Mesothelial cell of epicardium (in vitro differentiated cells): ENCODE results near the gene SLX4IP. TPM values are rescaled to one million over a fixed set of nuclear protein-coding genes. Genes with fewer than 3 reads are reported as not detected.

Experiments used
- DNase-seq, 2 experiments: peaks; one replicate each; pipeline ENCODE4 v3.0.0; 2021; ENCODE audit warnings: low spot score in 2 of 2; ENCODE audit not compliant: unreplicated experiment in 2 of 2
- H3K27ac Mint-ChIP-seq: 2 replicates; pipeline ENCODE4 v1.8.0; 2021; ENCODE audit warnings: mixed read lengths
- H3K27me3 Mint-ChIP-seq: 2 replicates; pipeline ENCODE4 v1.8.0; 2021; ENCODE audit warnings: low read depth, mixed read lengths
- H3K36me3 Mint-ChIP-seq: 2 replicates; pipeline ENCODE4 v1.8.0; 2021; ENCODE audit warnings: mixed read lengths
- H3K4me1 Mint-ChIP-seq: 2 replicates; pipeline ENCODE4 v1.8.0; 2021; ENCODE audit warnings: mixed read lengths
- H3K4me3 Mint-ChIP-seq: 2 replicates; pipeline ENCODE4 v1.8.0; 2021; ENCODE audit warnings: mild to moderate bottlenecking, moderate library complexity, mixed read lengths
- H3K9me3 Mint-ChIP-seq: 2 replicates; pipeline ENCODE4 v1.8.0; 2021; ENCODE audit warnings: mixed read lengths
- CTCF ChIP-seq: fragments of 200-600 bp; sonication (generic); IDR thresholded peaks from one replicate; pipeline ENCODE4 v1.5.0; 2021; ENCODE audit warnings: antibody characterized with exemption; ENCODE audit not compliant: unreplicated experiment
- total RNA-seq: library from RNA; stranded (reverse); gene quantifications from 3 replicates; pipeline ENCODE4 v1.2.1, GENCODE V29; 2021

The SLX4IP gene
- total RNA-seq, 1 donor from 2014 or later: 10.4 TPM

- no peaks in the 10 kb centered on the region for H3K27me3 Mint-ChIP-seq
- no peaks in the 10 kb centered on the region for H3K9me3 Mint-ChIP-seq
- DNase-seq: no peak
- peaks cover 6% of the 10 kb centered on the region for H3K4me1 Mint-ChIP-seq
- H3K36me3 Mint-ChIP-seq: no peaks in the 10 kb centered on the region
- H3K4me3 Mint-ChIP-seq: no peak overlapping the region
- no peak for TF ChIP-seq CTCF
- no peak overlapping the region for H3K27ac Mint-ChIP-seq
Observed at GRCh38 chr20:10488534-10488933, 53.4 kb downstream of the SLX4IP start.

- Mint-ChIP-seq H3K36me3 (no peaks in the 10 kb centered on the region), H3K9me3 (no peaks in the 10 kb centered on the region), H3K4me3 (no peak overlapping the region), H3K27ac (no peak overlapping the region), H3K27me3 (no peaks in the 10 kb centered on the region), H3K4me1 (peaks cover 6% of the 10 kb centered on the region)
- DNase-seq: no peak
- TF ChIP-seq CTCF: no peak
Observed at GRCh38 chr20:10489853-10490252, 54.7 kb downstream of the SLX4IP start.

- no peak for DNase-seq
- no peak overlapping the region for H3K4me3 Mint-ChIP-seq
- no peak for TF ChIP-seq CTCF
Observed at GRCh38 chr20:10490257-10490656, 55.2 kb downstream of the SLX4IP start.

GRCh38 chr20:10490706-10491105 lies 55.6 kb downstream of the SLX4IP start:
- Mint-ChIP-seq H3K27me3 (no peaks in the 10 kb centered on the region), H3K36me3 (no peaks in the 10 kb centered on the region), H3K4me1 (peaks cover 6% of the 10 kb centered on the region), H3K27ac (no peak overlapping the region), H3K9me3 (no peaks in the 10 kb centered on the region), H3K4me3 (no peak overlapping the region)
- no peak for DNase-seq
- TF ChIP-seq CTCF: no peak

More at GRCh38 chr20:10490257-10490656, 55.2 kb downstream of the SLX4IP start:
- H3K27ac Mint-ChIP-seq: no peak overlapping the region
- H3K9me3 Mint-ChIP-seq: no peaks in the 10 kb centered on the region
- H3K27me3 Mint-ChIP-seq: no peaks in the 10 kb centered on the region
- H3K36me3 Mint-ChIP-seq: no peaks in the 10 kb centered on the region
- peaks cover 6% of the 10 kb centered on the region for H3K4me1 Mint-ChIP-seq

- no peaks in the 10 kb centered on the region for H3K27me3 Mint-ChIP-seq
- H3K36me3 Mint-ChIP-seq: no peaks in the 10 kb centered on the region
- no peak for DNase-seq
- no peak overlapping the region for H3K4me3 Mint-ChIP-seq
- no peaks in the 10 kb centered on the region for H3K9me3 Mint-ChIP-seq
- H3K27ac Mint-ChIP-seq: no peak overlapping the region
- peaks cover 13% of the 10 kb centered on the region for H3K4me1 Mint-ChIP-seq
- TF ChIP-seq CTCF: no peak
Observed at GRCh38 chr20:10492065-10492464, 57.0 kb downstream of the SLX4IP start.

GRCh38 chr20:10492844-10493243 lies 57.7 kb downstream of the SLX4IP start:
- Mint-ChIP-seq H3K4me3 (no peak overlapping the region), H3K27me3 (no peaks in the 10 kb centered on the region), H3K9me3 (no peaks in the 10 kb centered on the region), H3K27ac (no peak overlapping the region), H3K4me1 (peaks cover 10% of the 10 kb centered on the region), H3K36me3 (no peaks in the 10 kb centered on the region)
- TF ChIP-seq CTCF: no peak
- DNase-seq: no peak
